DOHH2 (cell line): ENCODE data around the gene SLC23A3.

Experiments used
- H3F3A ChIP-seq: fragments of 200-600 bp; sonication (generic), shearing (Covaris generic); 2 replicates; pipeline ENCODE4 v1.6.0; 2016; ENCODE audit warnings: antibody characterized with exemption, mild to moderate bottlenecking; ENCODE audit not compliant: control insufficient read depth, insufficient read depth
- H3K27ac ChIP-seq: fragments of 200-600 bp; sonication (generic); 2 replicates; pipeline ENCODE4 v1.5.1; 2014; ENCODE audit warnings: low read depth, mild to moderate bottlenecking, low read length, moderate library complexity
- H3K27me3 ChIP-seq: fragments of 200-600 bp; sonication (generic); 2 replicates; pipeline ENCODE4 v1.6.1; 2014; ENCODE audit warnings: mild to moderate bottlenecking, low read length, mixed read lengths; ENCODE audit not compliant: control insufficient read depth
- H3K36me3 ChIP-seq: fragments of 200-600 bp; sonication (generic); 2 replicates; pipeline ENCODE4 v1.6.1; 2014; ENCODE audit warnings: mild to moderate bottlenecking, low read length, moderate library complexity, mixed read lengths; ENCODE audit not compliant: control insufficient read depth
- H3K4me1 ChIP-seq: fragments of 200-600 bp; sonication (generic); 2 replicates; pipeline ENCODE4 v1.6.1; 2014; ENCODE audit warnings: mild to moderate bottlenecking, low read length, mixed read lengths; ENCODE audit not compliant: control insufficient read depth
- H3K4me2 ChIP-seq: fragments of 200-600 bp; sonication (generic); 2 replicates; pipeline ENCODE4 v1.6.0; 2014; ENCODE audit warnings: mild to moderate bottlenecking, low read length, moderate library complexity
- H3K4me3 ChIP-seq: fragments of 200-600 bp; sonication (generic); 2 replicates; pipeline ENCODE4 v1.5.1; 2014; ENCODE audit warnings: mild to moderate bottlenecking, low read length, mixed read lengths
- H3K79me2 ChIP-seq: fragments of 200-600 bp; sonication (generic); 2 replicates; pipeline ENCODE4 v1.6.1; 2014; ENCODE audit warnings: mild to moderate bottlenecking, low read length, mixed read lengths; ENCODE audit not compliant: control insufficient read depth
- H3K9me2 ChIP-seq: fragments of 200-600 bp; sonication (generic); replicated peaks from 2 replicates; pipeline ENCODE4 v1.6.1; 2014; ENCODE audit warnings: mild to moderate bottlenecking, low read length, mixed read lengths; ENCODE audit not compliant: control insufficient read depth
- H3K9me3 ChIP-seq: fragments of 200-600 bp; sonication (generic); 2 replicates; pipeline ENCODE4 v1.6.1; 2014; ENCODE audit warnings: antibody characterized with exemption, low read length, mixed read lengths; ENCODE audit not compliant: control insufficient read depth, insufficient read depth
- H4K20me1 ChIP-seq: fragments of 200-600 bp; sonication (generic); 2 replicates; pipeline ENCODE4 v1.6.0; 2014; ENCODE audit warnings: low read depth, mild to moderate bottlenecking, antibody characterized with exemption, low read length, moderate library complexity; ENCODE audit not compliant: control insufficient read depth, insufficient read depth
- CTCF ChIP-seq: fragments of 200-600 bp; sonication (generic); IDR thresholded peaks from one replicate; pipeline ENCODE4 v1.5.1; 2014; ENCODE audit warnings: antibody characterized with exemption, mild to moderate bottlenecking, low read depth, low read length; ENCODE audit not compliant: poor library complexity, severe bottlenecking
- EZH2phosphoT487 ChIP-seq: fragments of 200-600 bp; sonication (generic); IDR thresholded peaks from 2 replicates; pipeline ENCODE4 v1.6.1; 2017; ENCODE audit warnings: borderline replicate concordance, mild to moderate bottlenecking, antibody characterized with exemption, low read length, moderate library complexity, mixed read lengths

SLC23A3 gene

GRCh38 chr2:219174801-219175200, 5.0 kb upstream of the SLC23A3 start:
- Histone ChIP-seq H4K20me1 (0 out of 2 replicates have a peak, but pooled peaks cover 5% of the 10 kb centered on the region), H3K79me2 (peaks cover 36% of the 10 kb centered on the region)

DNA sequence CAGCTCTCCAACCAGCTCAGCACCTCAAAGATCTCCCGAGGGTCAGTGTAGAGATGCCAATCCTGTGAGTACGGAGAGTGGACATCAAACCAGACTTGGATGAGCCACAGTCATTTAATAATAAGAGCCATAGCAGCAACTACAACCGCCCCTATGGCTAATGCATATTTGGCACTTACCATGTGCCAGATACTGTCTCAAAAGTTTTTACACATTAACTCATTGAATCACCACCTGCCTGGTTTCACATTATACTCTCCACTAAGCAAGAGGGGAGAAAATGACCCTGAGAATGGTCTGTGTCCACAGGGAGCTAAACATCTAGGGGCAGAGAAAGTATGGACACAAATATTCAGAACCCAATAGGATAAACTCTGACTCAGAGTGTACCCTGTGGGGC, 4.3 kb upstream of the SLC23A3 start:
- peaks cover 21% of the 10 kb centered on the region for H3F3A ChIP-seq
- no peaks in the 10 kb centered on the region for H3K9me3 ChIP-seq
- H3K9me2 ChIP-seq = no peaks in the 10 kb centered on the region
- no peak overlapping the region for H3K4me2 ChIP-seq
- no peak overlapping the region for H3K27ac ChIP-seq
- H3K79me2 ChIP-seq = peaks cover 30% of the 10 kb centered on the region
- no peaks in the 10 kb centered on the region for H3K27me3 ChIP-seq
- H3K4me3 ChIP-seq = no peak overlapping the region
- 0 out of 2 replicates have a peak, but pooled peaks cover 5% of the 10 kb centered on the region for H4K20me1 ChIP-seq
- peaks cover 21% of the 10 kb centered on the region for H3K4me1 ChIP-seq
- TF ChIP-seq CTCF = no peak
- peaks cover 54% of the 10 kb centered on the region for H3K36me3 ChIP-seq

More at GRCh38 chr2:219174801-219175200, 5.0 kb upstream of the SLC23A3 start:
- H3K9me2 ChIP-seq = no peaks in the 10 kb centered on the region
- no peak overlapping the region for H3K27ac ChIP-seq
- H3K4me3 ChIP-seq = no peak overlapping the region
- no peaks in the 10 kb centered on the region for H3K9me3 ChIP-seq
- no peak for TF ChIP-seq EZH2phosphoT487
- no peak for TF ChIP-seq CTCF
- H3K27me3 ChIP-seq = no peaks in the 10 kb centered on the region
- H3K4me1 ChIP-seq = peaks cover 28% of the 10 kb centered on the region
- H3F3A ChIP-seq = peaks cover 21% of the 10 kb centered on the region
- peaks cover 60% of the 10 kb centered on the region for H3K36me3 ChIP-seq
- no peak overlapping the region for H3K4me2 ChIP-seq

GRCh38 chr2:219173176-219173575, 3.3 kb upstream of the SLC23A3 start:
- Histone ChIP-seq H3K4me3 (no peak overlapping the region), H4K20me1 (no peaks in the 10 kb centered on the region), H3K36me3 (peaks cover 53% of the 10 kb centered on the region)

More at GRCh38 chr2:219173176-219173575, 3.3 kb upstream of the SLC23A3 start:
- H3K27me3 ChIP-seq = no peaks in the 10 kb centered on the region
- no peak overlapping the region for H3K4me2 ChIP-seq
- TF ChIP-seq EZH2phosphoT487 = no peak
- no peak for TF ChIP-seq CTCF
- peaks cover 20% of the 10 kb centered on the region for H3K79me2 ChIP-seq
- H3F3A ChIP-seq = peaks cover 21% of the 10 kb centered on the region
- no peaks in the 10 kb centered on the region for H3K9me3 ChIP-seq
- no peak overlapping the region for H3K27ac ChIP-seq
- peaks cover 17% of the 10 kb centered on the region for H3K4me1 ChIP-seq
- H3K9me2 ChIP-seq = no peaks in the 10 kb centered on the region
